OCI-M2 (cell line): Measurements from ENCODE around the gene PDE11A.

Source experiments
- DNase-seq: peaks from one replicate; lab custom pipeline; 2025; ENCODE audit not compliant: unreplicated experiment; lab: John Stamatoyannopoulos, UW

Gene PDE11A

GRCh38 chr2:177730363-177730762 is 342.2 kb downstream of the PDE11A start:
- no peak for DNase-seq

GRCh38 chr2:177728920-177729319 is 343.7 kb downstream of the PDE11A start:
- no peak for DNase-seq

GRCh38 chr2:177728399-177728765 is 344.2 kb downstream of the PDE11A start:
- DNase-seq: no peak

- DNase-seq: no peak
Observed at GRCh38 chr2:177727577-177728398, 344.8 kb downstream of the PDE11A start.

- DNase-seq: no peak
Observed at GRCh38 chr2:177726931-177727348, 345.6 kb downstream of the PDE11A start.

- DNase-seq: no peak
Observed at GRCh38 chr2:177724398-177725287, 347.9 kb downstream of the PDE11A start.

- no peak for DNase-seq
Observed at GRCh38 chr2:177723235-177723634, 349.3 kb downstream of the PDE11A start.

- DNase-seq: no peak
Observed at GRCh38 chr2:177721818-177722567, 350.6 kb downstream of the PDE11A start.

- DNase-seq: no peak
Observed at GRCh38 chr2:177721087-177721486, 351.5 kb downstream of the PDE11A start.

- no peak for DNase-seq
Observed at GRCh38 chr2:177717831-177718618, 354.6 kb downstream of the PDE11A start.

- DNase-seq: no peak
Observed at GRCh38 chr2:177716484-177716883, 356.1 kb downstream of the PDE11A start.

- DNase-seq: no peak
Observed at GRCh38 chr2:177715771-177716170, 356.8 kb downstream of the PDE11A start.

GRCh38 chr2:177714704-177715103 is 357.9 kb downstream of the PDE11A start:
- no peak for DNase-seq

- no peak for DNase-seq
Observed at GRCh38 chr2:177712462-177712861, 360.1 kb downstream of the PDE11A start.

- DNase-seq: no peak
Observed at GRCh38 chr2:177711483-177712265, 360.9 kb downstream of the PDE11A start.

- DNase-seq: no peak
Observed at GRCh38 chr2:177710889-177711288, 361.7 kb downstream of the PDE11A start.

- no peak for DNase-seq
Observed at GRCh38 chr2:177709986-177710401, 362.6 kb downstream of the PDE11A start.

- no peak for DNase-seq
Observed at GRCh38 chr2:177708660-177709444, 363.7 kb downstream of the PDE11A start.

- no peak for DNase-seq
Observed at GRCh38 chr2:177708106-177708505, 364.5 kb downstream of the PDE11A start.
